ENCODE data around the gene CALR3. TPM values are rescaled to one million over a fixed set of nuclear protein-coding genes. Genes with fewer than 3 reads are reported as not detected.

CALR3 gene, protein sequence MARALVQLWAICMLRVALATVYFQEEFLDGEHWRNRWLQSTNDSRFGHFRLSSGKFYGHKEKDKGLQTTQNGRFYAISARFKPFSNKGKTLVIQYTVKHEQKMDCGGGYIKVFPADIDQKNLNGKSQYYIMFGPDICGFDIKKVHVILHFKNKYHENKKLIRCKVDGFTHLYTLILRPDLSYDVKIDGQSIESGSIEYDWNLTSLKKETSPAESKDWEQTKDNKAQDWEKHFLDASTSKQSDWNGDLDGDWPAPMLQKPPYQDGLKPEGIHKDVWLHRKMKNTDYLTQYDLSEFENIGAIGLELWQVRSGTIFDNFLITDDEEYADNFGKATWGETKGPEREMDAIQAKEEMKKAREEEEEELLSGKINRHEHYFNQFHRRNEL
- total RNA-seq (2021; fragmentation: NEBNext Ultra II Directional; extraction: Animal tissue kit (Norgen Biotek cat#: 25700)) (0.32 and 0.33 TPM in 2 replicates), polyA plus RNA-seq (2011; rRNA removed) (0.11 TPM in 1 of 2 replicates, not detected in the other), polyA minus RNA-seq (2011; rRNA and poly(A)+ RNA removed) (0.44 TPM in 1 of 2 replicates, not detected in the other)
- polyA plus RNA-seq (2011; cell fraction: cytosol; rRNA removed) = 0.30 TPM
- polyA plus RNA-seq (2011; cell fraction: nucleus; rRNA removed) = 0.17 TPM
- polyA plus RNA-seq (2012, experiment 1 of 2) = 0.19 to 0.40 TPM (median 0.35 TPM) in 4 replicates
- polyA plus RNA-seq (2012, experiment 2 of 2) = 0.37 TPM
- polyA plus RNA-seq (2013, experiment 1 of 2) = 0.55 TPM
- 0.64 TPM for polyA plus RNA-seq (2013, experiment 2 of 2)
- not detected for polyA minus RNA-seq (2011; cell fraction: cytosol; rRNA and poly(A)+ RNA removed)
- polyA minus RNA-seq (2011; cell fraction: nucleus; rRNA and poly(A)+ RNA removed) = not detected
- long read RNA-seq, experiment 1 = 0 reads
- long read RNA-seq, experiment 2 = 0 reads

DNA sequence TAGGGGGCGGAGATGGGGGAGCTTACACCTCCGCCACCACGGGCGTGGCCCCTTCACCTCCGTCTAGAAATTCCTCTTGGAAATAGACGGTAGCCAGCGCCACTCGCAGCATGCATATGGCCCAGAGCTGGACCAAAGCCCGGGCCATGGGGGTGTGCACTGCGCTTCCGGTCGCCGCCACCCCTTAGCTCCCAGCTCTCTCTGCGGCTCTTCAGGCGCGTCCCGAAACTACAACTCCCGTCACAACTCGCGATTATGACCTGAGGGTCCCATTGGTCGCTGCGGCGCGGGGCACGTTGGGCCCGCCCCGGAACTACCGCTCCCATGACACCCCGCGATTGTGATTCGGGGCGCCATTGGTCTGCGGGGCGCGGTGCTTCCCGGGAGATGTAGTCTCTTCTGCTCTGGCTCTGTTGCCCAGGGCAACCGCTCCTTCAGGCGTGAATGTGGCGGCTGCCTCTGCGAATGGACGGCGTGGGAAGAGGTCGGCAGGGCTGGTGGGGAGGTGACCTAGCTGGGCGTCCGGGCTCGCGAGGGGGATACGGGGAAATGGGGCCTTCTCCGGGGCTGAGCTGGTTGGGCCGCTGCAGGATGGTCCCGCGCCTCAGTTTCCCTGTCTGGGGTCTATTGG lies at the start of gene CALR3, which contains the start of gene C19orf44:
TSS of gene CALR3 (minus strand) at position 186 of the 631 bp plus-strand sequence. CDS start at position 148, 38 bp downstream.
TSS of gene C19orf44 (plus strand) at position 413 of the 631 bp plus-strand sequence. CDS start 4,399 bp downstream, outside the sequence.
- Histone ChIP-seq H4K91ac (replicated peaks; ENCODE audit: insufficient read length, low read length) (peak within 1 kb of the TSS; percentile 57), H3K4me2 (ENCODE audit: insufficient read depth in 1 of 2, low read depth in 2 of 2, low read length in 2 of 2) (peak within 1 kb of the TSS; percentile 62 to 79), H3K4me3 (ENCODE audit: extremely low read depth in 1 of 4, insufficient read depth in 2 of 4, low read depth in 3 of 4, low read length in 4 of 4) (peak within 1 kb of the TSS; percentile 64 to 78 (median 70)), H2BK5ac (ENCODE audit: low read depth, low read length) (0 out of 2 replicates have a peak within 1 kb of the TSS, but pooled peaks have one; percentile 68), H2BK120ac (replicated peaks; ENCODE audit: low read depth, low read length) (no peak within 1 kb of the TSS), H3K23me2 (ENCODE audit: low read depth, low read length) (no peaks in the 10 kb centered on the region; the same call in 1 of the 2 replicates), H3K27ac (ENCODE audit: low read depth, low read length) (peak within 1 kb of the TSS; percentile 2; the same call in 1 of the 2 replicates), H2BK20ac (ENCODE audit: low read length) (no peak within 1 kb of the TSS), H4K8ac (ENCODE audit: extremely low read depth, insufficient read depth, low read length) (peak within 1 kb of the TSS; percentile 65), H3K56ac (replicated peaks; ENCODE audit: insufficient read length, low read depth, low read length) (peak within 1 kb of the TSS; percentile 49), H2AK5ac (ENCODE audit: low read depth, low read length) (no peak within 1 kb of the TSS), H3K9ac (replicated peaks in 1 of 4; ENCODE audit: extremely low read depth in 1 of 4, low read depth in 3 of 4, low read length in 3 of 4) (peak within 1 kb of the TSS; percentile 54 to 76 (median 74); a peak in 6 of 7 replicates), H3K14ac (ENCODE audit: insufficient read length) (no peak within 1 kb of the TSS), H3K36me3 (ENCODE audit: control insufficient read depth in 2 of 4, insufficient read depth in 4 of 4, low read length in 3 of 4) (0 out of 8 replicates have a peak, but pooled peaks cover 0 to 3% (median 0%) of the 10 kb centered on the region in 4 experiments), H3K79me2 (ENCODE audit: control insufficient read depth in 1 of 2, insufficient read depth in 2 of 2, low read length in 2 of 2) (0 out of 4 replicates have a peak, but pooled peaks cover 0 to 3% of the 10 kb centered on the region in 2 experiments), H3K27me3 (replicated peaks in 1 of 4; ENCODE audit: control insufficient read depth in 3 of 4, extremely low read depth in 1 of 4, insufficient read depth in 3 of 4, low read length in 3 of 4) (no peaks in the 10 kb centered on the region), H2BK12ac (ENCODE audit: low read depth, low read length) (no peak within 1 kb of the TSS), H4K20me1 (replicated peaks in 1 of 2; ENCODE audit: control insufficient read depth in 1 of 2, insufficient read depth in 2 of 2, low read length in 2 of 2) (no peaks in the 10 kb centered on the region), H2BK15ac (ENCODE audit: low read length) (no peak within 1 kb of the TSS), H3K4me1 (replicated peaks in 1 of 4; ENCODE audit: control insufficient read depth in 3 of 4, insufficient read depth in 4 of 4, low read length in 3 of 4) (peaks cover 0 to 3% (median under 1%) of the 10 kb centered on the region in 4 experiments; a peak in 2 of 7 replicates), H3K79me1 (ENCODE audit: low read depth, low read length) (no peaks in the 10 kb centered on the region), H3K18ac (ENCODE audit: extremely low read depth, low read length) (no peak within 1 kb of the TSS), H3K4ac (replicated peaks; ENCODE audit: insufficient read length, low read depth, low read length) (no peak within 1 kb of the TSS), H3K23ac (ENCODE audit: insufficient read length) (no peak within 1 kb of the TSS), H2AFZ (ENCODE audit: low read length) (peak within 1 kb of the TSS; percentile 87), H4K5ac (ENCODE audit: insufficient read length, low read depth, low read length) (peak within 1 kb of the TSS; percentile 69), H3K9me3 (ENCODE audit: insufficient read depth in 2 of 2, low read depth in 1 of 2, low read length in 1 of 2) (no peaks in the 10 kb centered on the region)
- CTCF ChIA-PET (ENCODE audit: partially characterized antibody) = interaction anchor here (0.8 to 1.4 kb wide), 7 partner anchors 16 to 77 kb away, joined by 3 to 5 read pairs (median 3); no protein-coding TSS in a partner anchor
- WGBS, 2 experiments (ENCODE audit: extremely low coverage in 1 of 2, insufficient coverage in 1 of 2, insufficient read length in 1 of 2, insufficient replicate concordance in 2 of 2, low coverage in 1 of 2, low lambda C conversion rate in 2 of 2, missing lambda C conversion rate in 1 of 2) = 2% methylated on average over 49 of the region's 52 CpGs; no CpG with 5 or more reads in 1 of the 2 experiments
- peak; percentile 93 to 94 for DNase-seq (ENCODE audit: low read depth in 1 of 2, low spot score in 2 of 2)
- no peak for FAIRE-seq
- POLR2A ChIA-PET (ENCODE audit: partially characterized antibody) = interaction anchor here (0.5 to 2.1 kb wide), 6 partner anchors 10 to 53 kb away, joined by 3 to 7 read pairs (median 4); no protein-coding TSS in a partner anchor
- TF ChIP-seq ZNF274 (IDR thresholded peaks at IDR 0.05; ENCODE audit: borderline replicate concordance, extremely low read depth, low read length) (no peak), BACH1 (IDR thresholded peaks at IDR 0.05; ENCODE audit: low read length) (no peak), SIRT6 (IDR thresholded peaks at IDR 0.05; ENCODE audit: low read length) (no peak), KDM5A (IDR thresholded peaks at IDR 0.05; ENCODE audit: low read length) (peak; percentile 45; the same call in 1 of the 2 replicates), MAFK (IDR thresholded peaks at IDR 0.05; ENCODE audit: low read depth, low read length) (no peak), SP2 (IDR thresholded peaks at IDR 0.05; ENCODE audit: low read length) (no peak; the same call in 1 of the 2 replicates), TEAD4 (IDR thresholded peaks at IDR 0.05; ENCODE audit: low read depth, low read length) (0 out of 2 replicates have a peak, but pooled peaks have one; percentile 2), POLR2A (IDR thresholded peaks at IDR 0.05; ENCODE audit: control extremely low read depth in 1 of 2, low read depth in 2 of 2, low read length in 2 of 2) (peak in 1 of 2 experiments; percentile 79; a peak in 2 of 3 replicates), SRF (IDR thresholded peaks at IDR 0.05; ENCODE audit: low read depth, low read length) (no peak)

Measured in H1 (cell line).